Activated T-cell treated with anti-CD3 and anti-CD28 coated beads, Interleukin-2, amount 50 U/mL, for 4 hours (primary cell): ENCODE results near the gene HHIPL1. TPM values are rescaled to one million over a fixed set of nuclear protein-coding genes. Genes with fewer than 3 reads are reported as not detected.

ENCODE experiments used
- ATAC-seq, 2 donors: fragments of 200-7000 bp; cut with Tn5 transposase; one replicate each; pipeline ENCODE4 v1.10.0; 2021
- DNase-seq: peaks from one replicate; pipeline ENCODE4 v3.0.0-alpha.2; 2020
- H3K27me3 Mint-ChIP-seq: one replicate; pipeline ENCODE4 v1.8.0; 2021; ENCODE audit warnings: low read depth, mixed read lengths
- H3K36me3 Mint-ChIP-seq: one replicate; pipeline ENCODE4 v1.8.0; 2022; ENCODE audit warnings: mixed read lengths; ENCODE audit not compliant: insufficient read depth
- H3K4me1 Mint-ChIP-seq: one replicate; pipeline ENCODE4 v1.8.0; 2021; ENCODE audit warnings: low read depth, mixed read lengths
- H3K4me3 Mint-ChIP-seq: one replicate; pipeline ENCODE4 v1.8.0; 2021; ENCODE audit warnings: mild to moderate bottlenecking, moderate library complexity, mixed read lengths
- H3K9me3 Mint-ChIP-seq: one replicate; pipeline ENCODE4 v1.8.0; 2021; ENCODE audit warnings: mixed read lengths
- total RNA-seq, 3 donors: library from RNA; stranded (reverse); gene quantifications; one replicate each; pipeline ENCODE4 v1.2.1, GENCODE V29; 2021

The HHIPL1 gene
- total RNA-seq, 3 donors from 2014 or later: not detected

DNA sequence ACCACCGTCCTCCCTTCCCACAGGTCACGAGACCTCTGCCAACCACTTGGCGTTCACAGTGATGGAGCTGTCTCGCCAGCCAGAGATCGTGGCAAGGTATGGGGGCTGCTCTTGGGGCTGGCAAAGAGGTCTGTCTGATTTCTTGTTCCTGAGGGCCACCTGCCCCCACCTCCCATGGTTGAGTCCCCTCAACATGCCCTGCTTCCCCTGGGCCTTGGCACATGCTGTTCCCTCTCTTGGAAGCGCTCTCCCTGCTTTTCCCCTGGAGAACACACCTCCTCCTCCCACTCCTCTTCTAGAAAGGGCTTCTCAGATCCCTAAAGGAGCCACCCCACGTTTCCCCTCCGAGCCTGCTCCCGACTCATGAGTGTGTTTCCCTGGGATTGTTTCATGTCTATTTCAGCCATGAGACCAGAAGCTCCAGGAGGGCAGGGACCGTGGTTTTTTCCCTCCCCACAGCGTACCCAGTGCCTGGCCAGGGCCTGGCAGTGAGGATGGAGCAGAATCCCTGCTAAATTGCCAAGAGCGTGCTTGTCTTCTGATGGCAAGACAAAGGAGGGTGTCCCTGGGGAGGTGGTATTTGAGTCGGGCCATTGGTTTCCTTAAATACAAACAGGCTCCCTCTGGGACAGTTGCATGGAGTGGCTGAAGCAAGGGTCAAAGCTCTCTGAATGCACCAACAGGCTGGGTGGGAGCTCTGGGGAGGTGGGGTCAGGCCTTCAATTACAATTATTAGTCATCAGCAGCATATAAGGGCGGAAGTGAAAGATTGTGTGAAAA lies 73.3 kb downstream of the HHIPL1 start:
- Mint-ChIP-seq H3K4me1 (no peaks in the 10 kb centered on the region), H3K27me3 (peaks cover 8% of the 10 kb centered on the region), H3K4me3 (no peak overlapping the region), H3K36me3 (no peaks in the 10 kb centered on the region), H3K9me3 (no peaks in the 10 kb centered on the region)
- ATAC-seq (no peak), DNase-seq (no peak)

DNA sequence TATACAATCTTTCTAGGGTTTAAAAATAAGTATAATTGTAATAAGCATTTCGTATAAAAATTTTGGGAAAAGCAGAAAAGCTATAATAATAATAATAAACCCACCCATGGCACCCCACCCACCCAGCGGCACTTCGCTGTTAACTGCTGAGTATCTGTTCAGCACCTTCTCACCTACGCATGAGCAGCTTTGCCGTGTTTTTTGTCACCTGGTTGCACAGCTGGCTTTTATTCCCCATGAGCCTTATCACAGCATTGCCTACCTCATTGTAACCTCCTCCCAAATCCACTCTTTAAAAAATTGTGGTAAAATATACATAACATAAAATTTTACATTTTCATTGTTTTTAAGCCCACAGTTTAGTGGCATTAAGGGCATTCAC lies 73.9 kb downstream of the HHIPL1 start:
- H3K36me3 Mint-ChIP-seq: no peaks in the 10 kb centered on the region
- H3K4me3 Mint-ChIP-seq: no peak overlapping the region
- H3K9me3 Mint-ChIP-seq: no peaks in the 10 kb centered on the region
- peaks cover 8% of the 10 kb centered on the region for H3K27me3 Mint-ChIP-seq
- ATAC-seq (no peak), DNase-seq (no peak)
- no peaks in the 10 kb centered on the region for H3K4me1 Mint-ChIP-seq

DNA sequence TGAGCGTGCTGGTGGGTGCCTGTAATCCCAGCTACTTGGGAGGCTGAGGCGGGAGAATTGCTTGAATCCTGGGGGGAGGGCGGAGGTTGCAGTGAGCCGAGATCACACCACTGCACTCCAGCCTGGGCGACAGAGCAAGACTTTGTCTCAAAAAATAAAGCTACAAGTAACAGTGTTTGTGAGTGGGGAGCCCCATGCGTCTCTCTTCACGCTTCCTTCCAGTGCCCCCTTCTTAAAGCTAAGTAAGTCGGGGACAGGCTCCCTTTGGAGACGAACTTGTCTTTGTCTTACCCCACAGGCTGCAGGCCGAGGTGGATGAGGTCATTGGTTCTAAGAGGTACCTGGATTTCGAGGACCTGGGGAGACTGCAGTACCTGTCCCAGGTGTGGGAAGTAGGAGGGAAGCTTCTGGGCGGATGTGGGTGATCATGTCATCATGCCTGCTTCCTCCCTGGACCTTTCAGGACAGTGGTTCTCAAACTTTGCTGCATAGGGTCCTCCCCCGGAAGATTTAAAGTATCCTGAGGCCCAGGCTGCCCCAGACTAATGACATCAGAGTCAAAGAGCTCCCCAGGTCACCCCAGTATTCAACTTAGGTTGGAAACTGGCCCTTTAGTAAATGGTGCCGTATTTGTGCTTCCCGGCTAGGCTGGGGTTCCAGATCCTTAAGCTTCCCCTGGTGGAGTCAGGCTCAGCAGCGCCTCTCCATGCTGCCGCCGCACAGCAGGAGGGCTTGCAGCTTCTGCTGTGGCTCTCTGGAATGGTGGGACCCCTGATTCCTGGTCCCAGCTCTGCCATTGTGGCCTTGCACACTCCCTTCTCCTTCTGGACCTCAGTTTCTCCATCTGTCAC lies 76.2 kb downstream of the HHIPL1 start:
- peaks cover 14% of the 10 kb centered on the region for H3K27me3 Mint-ChIP-seq
- H3K4me3 Mint-ChIP-seq: no peak overlapping the region
- ATAC-seq (no peak), DNase-seq (no peak)
- no peaks in the 10 kb centered on the region for H3K4me1 Mint-ChIP-seq
- no peaks in the 10 kb centered on the region for H3K9me3 Mint-ChIP-seq
- no peaks in the 10 kb centered on the region for H3K36me3 Mint-ChIP-seq

DNA sequence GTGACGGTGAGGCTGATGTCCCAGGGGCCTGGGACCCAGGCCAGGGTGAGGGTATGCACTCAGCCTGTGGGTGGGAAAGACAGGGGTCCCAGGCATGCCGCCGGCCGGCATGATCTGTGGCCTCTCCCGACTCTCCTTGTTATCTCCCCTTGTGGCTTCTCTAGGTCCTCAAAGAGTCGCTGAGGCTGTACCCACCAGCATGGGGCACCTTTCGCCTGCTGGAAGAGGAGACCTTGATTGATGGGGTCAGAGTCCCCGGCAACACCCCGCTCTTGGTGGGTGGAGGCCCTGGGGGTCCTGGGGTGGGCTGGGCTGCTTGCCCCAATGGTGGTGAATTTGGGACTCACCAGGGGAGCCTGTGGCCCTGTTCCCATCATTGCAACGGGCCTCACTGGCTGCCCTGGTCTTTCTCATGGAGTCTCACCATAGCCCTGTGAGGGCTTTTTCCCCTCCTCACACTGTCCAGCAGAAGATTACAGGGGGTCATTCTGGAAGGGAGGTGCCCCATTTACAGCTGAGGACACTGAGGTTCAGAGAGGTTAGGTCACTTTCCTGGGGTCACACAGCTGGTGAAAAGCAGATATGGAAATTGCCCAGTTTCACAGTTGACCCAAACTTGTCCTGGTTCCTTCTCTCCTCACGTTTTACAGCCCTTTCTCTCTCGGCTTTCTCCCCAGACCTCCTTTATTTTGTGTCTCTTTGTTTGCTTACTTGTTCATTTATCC lies 77.0 kb downstream of the HHIPL1 start:
- no peak for DNase-seq
- H3K36me3 Mint-ChIP-seq: no peaks in the 10 kb centered on the region

DNA sequence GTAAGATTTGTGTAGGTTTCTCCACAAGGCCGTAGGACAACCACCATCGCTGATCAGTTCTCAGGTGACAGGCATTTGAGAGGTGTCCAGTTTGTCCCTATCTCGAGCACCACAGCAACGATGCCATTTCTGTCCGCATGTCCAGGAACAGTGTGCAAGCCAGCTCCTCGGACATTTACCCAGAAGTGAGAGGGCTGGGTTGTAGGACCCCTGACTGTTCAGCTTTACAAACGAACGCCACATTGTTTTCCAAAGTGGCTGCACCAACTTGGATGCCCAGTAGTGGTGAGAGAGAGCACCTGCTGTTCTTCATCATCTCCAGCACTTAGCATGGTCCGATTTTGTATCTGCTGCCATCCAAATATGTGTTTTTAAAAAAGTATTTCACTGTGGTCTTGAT lies 77.8 kb downstream of the HHIPL1 start:
- DNase-seq (no peak), ATAC-seq (no peak)
- Mint-ChIP-seq H3K27me3 (peaks cover 20% of the 10 kb centered on the region), H3K9me3 (no peaks in the 10 kb centered on the region), H3K36me3 (no peaks in the 10 kb centered on the region), H3K4me3 (no peak overlapping the region), H3K4me1 (no peaks in the 10 kb centered on the region)

More for the DNA sequence above, 77.0 kb downstream of the HHIPL1 start:
- H3K4me3 Mint-ChIP-seq: no peak overlapping the region
- H3K27me3 Mint-ChIP-seq: peaks cover 16% of the 10 kb centered on the region
- H3K9me3 Mint-ChIP-seq: no peaks in the 10 kb centered on the region
- no peak for ATAC-seq
- no peaks in the 10 kb centered on the region for H3K4me1 Mint-ChIP-seq

DNA sequence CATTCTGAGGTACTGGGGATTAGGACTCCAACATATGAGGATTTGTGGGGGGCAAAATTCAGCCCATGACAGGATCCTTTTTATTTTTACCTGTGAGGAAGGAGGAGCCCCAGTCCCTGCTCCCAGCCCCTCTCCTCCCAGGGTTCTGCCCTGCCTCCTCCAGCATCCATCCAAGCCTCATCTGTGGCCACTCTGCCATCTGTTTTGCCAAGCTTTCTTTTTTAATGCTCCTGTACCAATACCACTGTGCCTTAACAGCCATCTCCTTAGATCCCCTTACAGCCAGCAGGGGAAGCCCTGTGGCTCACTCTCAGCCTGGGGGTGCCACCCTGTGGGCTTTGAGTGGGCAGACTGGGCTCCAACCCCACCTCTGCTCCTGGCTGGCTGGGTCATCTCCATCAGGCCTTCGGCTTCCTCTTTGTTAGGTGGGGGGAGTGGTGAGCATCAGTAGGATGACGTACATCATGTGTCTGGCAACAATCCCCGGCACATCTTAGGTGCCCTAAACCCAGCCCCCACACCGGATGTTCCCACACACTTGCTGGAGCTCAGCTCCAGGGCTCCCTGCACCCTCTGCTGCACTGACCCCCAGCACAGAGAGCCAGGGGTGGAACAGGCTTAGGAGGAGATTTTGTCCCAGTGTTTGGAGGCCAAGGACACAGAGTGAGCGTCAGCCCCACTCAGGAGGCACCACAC lies 79.4 kb downstream of the HHIPL1 start:
- Mint-ChIP-seq H3K36me3 (no peaks in the 10 kb centered on the region), H3K27me3 (peaks cover 31% of the 10 kb centered on the region), H3K4me3 (no peak overlapping the region), H3K9me3 (no peaks in the 10 kb centered on the region), H3K4me1 (no peaks in the 10 kb centered on the region)
- DNase-seq: no peak
- ATAC-seq: no peak

DNA sequence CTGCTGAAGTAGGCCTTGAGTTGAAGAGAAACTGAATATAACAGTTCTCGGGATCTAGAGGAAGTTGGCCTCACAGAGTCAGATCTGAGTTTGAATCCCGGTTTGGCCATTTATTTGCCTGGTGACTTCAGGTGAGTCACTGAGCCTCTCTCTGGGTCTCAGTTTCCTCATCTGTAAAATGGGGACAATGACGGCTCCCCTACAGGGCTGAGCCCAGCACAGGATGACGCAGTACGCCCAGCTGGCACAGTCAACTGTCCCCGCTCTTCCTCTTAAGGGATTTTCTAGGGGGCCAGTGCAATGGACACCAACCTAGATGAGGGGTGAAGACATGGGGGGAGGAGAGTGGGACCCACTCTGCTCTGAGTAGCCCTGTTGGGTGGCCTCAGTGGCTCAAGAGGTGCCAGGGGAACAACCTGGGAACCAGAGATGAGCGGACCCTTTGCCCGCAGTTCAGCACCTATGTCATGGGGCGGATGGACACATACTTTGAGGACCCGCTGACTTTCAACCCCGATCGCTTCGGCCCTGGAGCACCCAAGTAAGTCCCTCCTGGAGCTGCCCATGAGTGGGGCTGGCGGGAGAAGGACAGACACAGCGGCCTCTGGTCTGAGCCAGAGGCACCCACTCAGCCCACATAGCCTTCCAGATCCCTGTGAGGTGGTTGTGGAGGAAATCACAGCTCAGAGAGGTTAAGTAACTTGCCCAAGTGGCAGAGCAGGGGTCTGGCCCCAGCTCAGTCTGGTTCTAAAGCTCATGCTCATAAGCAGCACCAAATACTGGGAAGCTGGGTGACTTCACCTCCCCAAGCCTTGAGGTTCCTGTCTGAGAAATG lies 80.2 kb downstream of the HHIPL1 start:
- Mint-ChIP-seq H3K9me3 (no peaks in the 10 kb centered on the region), H3K4me3 (no peak overlapping the region), H3K4me1 (no peaks in the 10 kb centered on the region), H3K27me3 (peaks cover 34% of the 10 kb centered on the region), H3K36me3 (no peaks in the 10 kb centered on the region)
- DNase-seq (no peak), ATAC-seq (no peak)

DNA sequence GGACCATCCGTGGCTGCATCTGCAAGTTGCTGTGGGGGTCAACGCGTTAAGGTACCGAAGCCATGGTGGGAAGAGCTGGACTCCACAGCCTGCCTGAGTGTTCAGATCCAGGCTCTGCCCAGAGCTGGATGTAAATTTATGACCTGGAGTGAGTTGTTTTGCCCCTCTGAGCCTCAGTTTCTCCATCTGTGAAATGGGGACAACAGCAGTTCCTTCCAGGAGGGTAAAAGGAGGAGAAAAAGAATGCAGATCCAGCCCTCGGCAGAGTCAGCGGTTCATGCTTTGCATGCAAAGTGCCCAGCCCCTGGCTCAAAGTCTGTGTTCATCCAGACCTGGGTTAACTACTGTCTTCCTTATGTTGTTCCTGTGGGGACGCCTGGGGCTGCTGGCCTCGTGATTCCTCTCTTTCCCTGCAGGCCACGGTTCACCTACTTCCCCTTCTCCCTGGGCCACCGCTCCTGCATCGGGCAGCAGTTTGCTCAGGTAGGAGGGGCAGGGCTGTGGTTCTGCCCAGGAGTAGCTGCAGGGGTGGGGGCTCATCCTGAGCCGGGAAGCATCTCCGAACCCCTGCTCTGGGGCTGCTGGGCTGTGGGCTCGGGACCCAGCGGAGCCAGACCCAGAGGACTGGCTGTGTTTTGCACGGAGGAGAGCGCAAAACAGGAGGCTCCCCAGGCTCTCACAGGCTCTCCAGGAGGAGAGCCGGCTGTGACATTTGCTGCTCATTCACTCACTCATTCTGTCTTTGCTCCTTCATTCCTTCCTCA lies 81.0 kb downstream of the HHIPL1 start:
- ATAC-seq (no peak), DNase-seq (no peak)
- H3K27me3 Mint-ChIP-seq: peaks cover 34% of the 10 kb centered on the region
- no peak overlapping the region for H3K4me3 Mint-ChIP-seq
- H3K4me1 Mint-ChIP-seq: peaks cover 2% of the 10 kb centered on the region
- H3K9me3 Mint-ChIP-seq: no peaks in the 10 kb centered on the region
- H3K36me3 Mint-ChIP-seq: no peaks in the 10 kb centered on the region

DNA sequence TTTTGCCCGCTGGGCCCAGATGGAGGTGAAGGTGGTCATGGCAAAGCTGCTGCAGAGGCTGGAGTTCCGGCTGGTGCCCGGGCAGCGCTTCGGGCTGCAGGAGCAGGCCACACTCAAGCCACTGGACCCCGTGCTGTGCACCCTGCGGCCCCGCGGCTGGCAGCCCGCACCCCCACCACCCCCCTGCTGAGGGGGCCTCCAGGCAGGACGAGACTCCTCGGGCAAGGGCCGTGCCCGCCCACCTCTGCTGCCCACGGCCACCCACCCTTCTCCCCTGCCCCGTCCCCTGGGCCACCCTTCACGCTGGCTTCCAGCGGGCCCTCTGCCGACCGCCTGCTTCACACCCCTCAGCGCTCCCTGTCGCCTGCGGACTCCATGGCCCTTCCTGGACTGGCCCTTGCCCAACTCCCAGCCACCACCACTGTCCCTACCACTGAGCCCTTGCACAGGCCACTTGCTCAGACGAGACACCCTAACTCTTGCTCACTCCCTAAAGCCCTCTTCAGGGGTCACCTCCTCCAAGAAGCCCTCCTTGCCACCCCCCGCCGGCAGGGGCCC lies 81.7 kb downstream of the HHIPL1 start:
- Mint-ChIP-seq H3K9me3 (no peaks in the 10 kb centered on the region), H3K36me3 (no peaks in the 10 kb centered on the region), H3K4me3 (no peak overlapping the region), H3K4me1 (peaks cover 2% of the 10 kb centered on the region), H3K27me3 (peaks cover 31% of the 10 kb centered on the region)
- no peak for ATAC-seq
- DNase-seq: peak; percentile 1

DNA sequence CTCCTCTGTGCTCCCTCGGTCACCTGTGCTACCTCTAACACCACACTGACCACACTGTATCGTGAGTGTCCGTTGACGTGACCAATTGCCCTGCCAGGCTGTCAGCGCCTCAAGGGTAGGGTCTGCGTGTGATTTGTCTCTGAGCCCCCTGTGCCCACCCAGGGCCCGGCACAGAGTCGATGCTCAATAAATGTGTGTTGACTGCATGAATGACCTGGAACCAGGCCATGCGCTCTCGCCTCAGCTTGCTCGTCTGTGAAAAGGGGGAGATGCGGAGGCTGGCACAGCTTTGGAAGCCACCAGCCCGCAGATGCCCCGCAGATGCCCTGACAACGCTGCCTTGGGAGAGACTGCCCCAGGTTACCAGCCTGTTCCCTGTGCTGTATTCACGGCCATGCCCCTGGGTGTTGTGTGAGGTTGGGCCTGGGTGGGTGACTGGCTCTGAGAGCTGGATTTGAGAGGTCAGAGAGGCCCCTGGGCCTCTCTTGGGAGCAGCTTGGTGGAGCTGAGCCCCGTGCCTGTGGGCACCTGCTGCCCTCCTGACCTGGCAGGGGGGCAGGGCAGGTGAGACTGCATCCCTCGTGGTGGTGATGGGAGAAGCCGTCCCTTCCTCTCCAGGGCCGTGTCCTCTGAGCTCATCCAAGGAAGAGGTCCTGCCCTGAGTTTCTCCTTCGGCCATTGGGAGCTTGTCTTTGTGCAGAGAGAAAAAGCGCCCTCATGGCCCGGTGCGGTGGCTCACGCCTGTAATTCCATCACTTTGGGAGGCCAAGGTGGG lies 82.4 kb downstream of the HHIPL1 start:
- Mint-ChIP-seq H3K9me3 (no peaks in the 10 kb centered on the region), H3K4me1 (peaks cover 2% of the 10 kb centered on the region)
- peak; percentile 1 for DNase-seq

DNA sequence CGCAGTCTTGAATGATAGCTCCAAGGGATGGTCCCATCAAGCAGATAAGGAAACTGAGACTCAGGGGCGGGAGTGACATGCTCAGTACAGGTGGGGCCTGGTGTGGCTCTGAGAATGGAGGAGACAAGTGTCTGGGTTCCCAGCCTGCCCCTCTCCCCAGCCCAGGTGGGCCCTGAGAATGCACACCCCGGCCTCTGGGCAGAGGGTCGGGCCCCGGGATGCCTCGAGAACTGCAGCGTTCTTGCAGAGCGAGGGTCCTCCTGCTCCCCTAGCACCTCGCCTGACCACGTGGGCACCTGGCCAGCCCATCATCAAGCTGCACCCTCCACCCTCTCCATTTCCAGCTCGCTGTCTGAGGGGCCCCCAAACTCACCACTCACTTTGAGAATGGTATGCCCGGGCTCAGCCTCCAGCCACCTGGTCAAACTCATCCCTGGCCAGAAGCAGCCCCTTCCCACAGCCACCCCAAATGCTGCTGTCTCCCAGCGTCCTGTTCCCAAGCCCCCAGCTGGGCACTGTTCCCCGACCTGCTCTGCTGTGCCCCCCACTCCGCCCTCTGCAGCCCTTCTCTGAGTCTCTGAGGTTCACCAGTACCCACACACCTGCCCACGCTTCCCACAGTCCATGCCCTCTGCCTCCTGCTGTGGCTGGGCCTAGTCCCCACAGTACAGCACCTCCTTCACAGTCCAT lies 83.4 kb downstream of the HHIPL1 start:
- Mint-ChIP-seq H3K4me1 (peaks cover 2% of the 10 kb centered on the region), H3K36me3 (no peaks in the 10 kb centered on the region), H3K27me3 (peaks cover 40% of the 10 kb centered on the region), H3K9me3 (no peaks in the 10 kb centered on the region), H3K4me3 (no peak overlapping the region)
- ATAC-seq: no peak
- DNase-seq: no peak

More for the DNA sequence above, 82.4 kb downstream of the HHIPL1 start:
- ATAC-seq: no peak
- Mint-ChIP-seq H3K36me3 (no peaks in the 10 kb centered on the region), H3K4me3 (no peak overlapping the region), H3K27me3 (peaks cover 32% of the 10 kb centered on the region)
